DMS114 treated with DMSO at 0.1 percent for 48 hours (cell line): ENCODE measurements around the gene ALG10B.

ENCODE experiments used
- DNase-seq: peaks from one replicate; lab custom pipeline; 2025; ENCODE audit not compliant: unreplicated experiment; lab: John Stamatoyannopoulos, UW

The ALG10B gene

GRCh38 chr12:38373784-38374183 lies 57.2 kb downstream of the ALG10B start:
- DNase-seq: no peak

DNA sequence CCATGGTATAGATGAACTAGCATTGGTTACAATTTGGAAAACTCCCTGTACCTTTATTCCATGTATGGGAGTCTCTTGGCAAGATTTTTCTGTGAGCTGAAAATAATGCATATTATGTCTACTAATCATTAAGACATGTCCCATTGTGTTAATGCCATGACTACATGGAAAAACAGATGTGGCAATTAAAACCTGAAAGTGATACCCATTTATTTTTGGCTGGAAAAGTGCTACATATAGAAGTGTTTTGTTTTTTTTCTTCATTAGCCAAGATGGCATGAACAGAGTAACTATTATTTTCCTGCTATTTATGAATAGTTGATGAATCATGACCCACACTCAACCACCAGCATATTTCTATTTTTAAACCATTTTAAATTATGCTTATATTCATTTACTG lies 58.2 kb downstream of the ALG10B start:
- DNase-seq: no peak
